Activated T-cell treated with anti-CD3 and anti-CD28 coated beads, Interleukin-2, amount 50 U/mL, for 48 hours (primary cell): ENCODE data around the gene ALDH3B1.

Experiments
- DNase-seq, 2 experiments: peaks; one replicate each; pipeline ENCODE4 v3.0.0-alpha.2; 2020

Gene ALDH3B1

GRCh38 chr11:68032997-68033707 is 23.0 kb downstream of the ALDH3B1 start:
- DNase-seq = no peak

GRCh38 chr11:68033708-68034045 is 23.6 kb downstream of the ALDH3B1 start:
- no peak for DNase-seq

GRCh38 chr11:68035266-68035876 is 25.2 kb downstream of the ALDH3B1 start:
- no peak for DNase-seq

GRCh38 chr11:68036141-68036716 is 26.1 kb downstream of the ALDH3B1 start:
- no peak for DNase-seq

GRCh38 chr11:68036717-68037239 is 26.7 kb downstream of the ALDH3B1 start:
- DNase-seq = no peak

GRCh38 chr11:68037411-68038225 is 27.5 kb downstream of the ALDH3B1 start:
- DNase-seq = no peak

- DNase-seq = no peak
Measured at GRCh38 chr11:68038226-68038717, 28.1 kb downstream of the ALDH3B1 start.

- peak; percentile 81 to 83 for DNase-seq
Measured at GRCh38 chr11:68038718-68039525, 28.8 kb downstream of the ALDH3B1 start, which contains the start of gene TCIRG1. TCIRG1 (plus strand) TSS chr11:68039025; CDS start chr11:68041272, 2,247 bp downstream.

- DNase-seq = no peak
Measured at GRCh38 chr11:68039526-68040086, 29.5 kb downstream of the ALDH3B1 start.

GRCh38 chr11:68040101-68040956 is 30.2 kb downstream of the ALDH3B1 start:
- peak; percentile 64 to 72 for DNase-seq

- DNase-seq = no peak
Measured at GRCh38 chr11:68040957-68041591, 30.9 kb downstream of the ALDH3B1 start.

GRCh38 chr11:68041617-68042218 is 31.6 kb downstream of the ALDH3B1 start:
- DNase-seq = no peak

- no peak for DNase-seq
Measured at GRCh38 chr11:68042219-68043028, 32.3 kb downstream of the ALDH3B1 start.

GRCh38 chr11:68043029-68043348 is 32.9 kb downstream of the ALDH3B1 start:
- no peak for DNase-seq

GRCh38 chr11:68043349-68044144 is 33.4 kb downstream of the ALDH3B1 start:
- DNase-seq = no peak

- DNase-seq = no peak
Measured at GRCh38 chr11:68044145-68044813, 34.2 kb downstream of the ALDH3B1 start.

- DNase-seq = no peak
Measured at GRCh38 chr11:68044898-68045351, 34.8 kb downstream of the ALDH3B1 start.
